ENCODE results near the gene SAC3D1. TPM values are rescaled to one million over a fixed set of nuclear protein-coding genes. Genes with fewer than 3 reads are reported as not detected.
"Not testable (repeated sequence)": the region's sequence is repeated elsewhere in the genome, so short reads cannot be mapped to it uniquely, and the experiment has no call there.

SAC3D1 gene
- total and polyA plus RNA-seq, 7 donors = 8.4 to 19.2 (median 10.8) TPM

GRCh38 chr11:65003282-65003681 lies 37.7 kb upstream of the SAC3D1 start:
- no peaks in the 10 kb centered on the region for H3K9me3 ChIP-seq
- intact Hi-C loops (cut with DNase I) = no loop called here
- no peak for DNase-seq
- H3K27ac ChIP-seq = no peak overlapping the region
- no peaks in the 10 kb centered on the region for H3K4me1 ChIP-seq
- TF ChIP-seq, protein P1, sequence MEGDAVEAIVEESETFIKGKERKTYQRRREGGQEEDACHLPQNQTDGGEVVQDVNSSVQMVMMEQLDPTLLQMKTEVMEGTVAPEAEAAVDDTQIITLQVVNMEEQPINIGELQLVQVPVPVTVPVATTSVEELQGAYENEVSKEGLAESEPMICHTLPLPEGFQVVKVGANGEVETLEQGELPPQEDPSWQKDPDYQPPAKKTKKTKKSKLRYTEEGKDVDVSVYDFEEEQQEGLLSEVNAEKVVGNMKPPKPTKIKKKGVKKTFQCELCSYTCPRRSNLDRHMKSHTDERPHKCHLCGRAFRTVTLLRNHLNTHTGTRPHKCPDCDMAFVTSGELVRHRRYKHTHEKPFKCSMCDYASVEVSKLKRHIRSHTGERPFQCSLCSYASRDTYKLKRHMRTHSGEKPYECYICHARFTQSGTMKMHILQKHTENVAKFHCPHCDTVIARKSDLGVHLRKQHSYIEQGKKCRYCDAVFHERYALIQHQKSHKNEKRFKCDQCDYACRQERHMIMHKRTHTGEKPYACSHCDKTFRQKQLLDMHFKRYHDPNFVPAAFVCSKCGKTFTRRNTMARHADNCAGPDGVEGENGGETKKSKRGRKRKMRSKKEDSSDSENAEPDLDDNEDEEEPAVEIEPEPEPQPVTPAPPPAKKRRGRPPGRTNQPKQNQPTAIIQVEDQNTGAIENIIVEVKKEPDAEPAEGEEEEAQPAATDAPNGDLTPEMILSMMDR (IDR thresholded peaks at IDR 0.05) = no peak
- 65 to 70% (median 69%) methylated on average over 7 of the region's 7 CpGs for WGBS, 3 donors
- no peaks in the 10 kb centered on the region for H3K36me3 ChIP-seq (ENCODE audit: insufficient read depth in 1 of 2, low read depth in 1 of 2)
- H3K4me3 ChIP-seq = no peak overlapping the region
- ATAC-seq = no peak
- H3K27me3 ChIP-seq (ENCODE audit: insufficient read depth in 3 of 3, low read length in 2 of 3) = no peaks in the 10 kb centered on the region

GRCh38 chr11:65003968-65004367 lies 37.0 kb upstream of the SAC3D1 start:
- intact Hi-C loops (cut with DNase I); ATAC-seq; H3K4me1 ChIP-seq; H3K27me3 ChIP-seq (ENCODE audit: insufficient read depth in 3 of 3, low read length in 2 of 3); H3K9me3 ChIP-seq; H3K4me3 ChIP-seq; H3K27ac ChIP-seq; DNase-seq; H3K36me3 ChIP-seq (ENCODE audit: insufficient read depth in 1 of 2, low read depth in 1 of 2): not testable (repeated sequence)
- WGBS, 3 donors = 53 to 63% (median 61%) methylated on average over 3 of the region's 3 CpGs

DNA sequence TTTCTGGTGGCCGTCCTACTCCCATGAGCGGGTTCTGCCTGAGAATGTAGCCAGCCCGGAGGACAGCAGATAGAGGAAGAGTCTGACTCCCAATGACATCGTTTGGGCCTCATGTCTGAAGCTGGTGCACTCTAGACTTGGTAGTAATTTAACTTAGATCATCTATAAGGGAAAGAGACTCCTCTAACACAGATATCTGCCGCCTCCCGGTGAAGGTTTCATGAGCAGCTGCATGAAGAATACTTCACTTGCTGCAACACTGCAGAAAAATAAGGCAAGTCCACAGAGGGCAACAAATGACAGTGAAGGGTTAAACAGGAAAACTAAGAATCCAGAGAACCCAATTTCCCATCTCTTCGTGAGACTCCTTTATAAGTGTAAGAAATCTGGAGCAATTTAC lies 33.0 kb upstream of the SAC3D1 start:
- DNase-seq (no peak), ATAC-seq (no peak)
- no peaks in the 10 kb centered on the region for H3K9me3 ChIP-seq
- intact Hi-C loops (cut with DNase I) = no loop called here
- no peaks in the 10 kb centered on the region for H3K36me3 ChIP-seq (ENCODE audit: insufficient read depth in 1 of 2, low read depth in 1 of 2)
- H3K27me3 ChIP-seq (ENCODE audit: insufficient read depth in 3 of 3, low read length in 2 of 3) = no peaks in the 10 kb centered on the region
- no peak overlapping the region for H3K27ac ChIP-seq
- WGBS, 3 donors = 67 to 70% (median 68%) methylated on average over 7 of the region's 7 CpGs
- no peak overlapping the region for H3K4me3 ChIP-seq
- TF ChIP-seq, protein P1 (IDR thresholded peaks at IDR 0.05) = no peak
- H3K4me1 ChIP-seq = peaks cover 2% of the 10 kb centered on the region

DNA sequence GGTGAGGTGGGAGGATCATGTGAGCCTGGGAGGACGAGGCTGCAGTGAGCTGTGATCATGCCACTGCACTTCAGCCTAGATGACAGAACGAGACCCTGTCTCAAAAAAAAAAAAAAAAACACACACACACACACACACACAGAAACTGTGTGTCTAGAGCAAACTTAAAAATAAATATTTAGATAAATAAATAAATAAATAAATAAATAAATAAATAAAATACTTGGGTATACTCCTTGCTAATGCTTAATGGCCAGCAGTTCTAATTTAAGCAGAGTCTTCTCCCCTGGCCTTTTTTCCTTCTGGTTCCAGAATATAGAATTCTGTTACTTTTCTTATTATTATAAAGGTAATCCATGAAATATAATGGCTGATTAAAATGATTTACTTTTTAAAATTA lies 32.1 kb upstream of the SAC3D1 start:
- 89 to 93% (median 89%) methylated on average over 2 of the region's 2 CpGs for WGBS, 3 donors
- TF ChIP-seq, protein P1 (IDR thresholded peaks at IDR 0.05) = no peak
- intact Hi-C loops (cut with DNase I) = no loop called here
- no peak overlapping the region for H3K4me3 ChIP-seq
- H3K36me3 ChIP-seq (ENCODE audit: insufficient read depth in 1 of 2, low read depth in 1 of 2) = no peaks in the 10 kb centered on the region
- H3K27ac ChIP-seq = no peak overlapping the region
- H3K27me3 ChIP-seq (ENCODE audit: insufficient read depth in 3 of 3, low read length in 2 of 3) = no peaks in the 10 kb centered on the region
- H3K9me3 ChIP-seq = no peaks in the 10 kb centered on the region
- ATAC-seq (no peak), DNase-seq (no peak)
- peaks cover 5% of the 10 kb centered on the region for H3K4me1 ChIP-seq

GRCh38 chr11:65013130-65013887 lies 27.7 kb upstream of the SAC3D1 start:
- H3K4me3 ChIP-seq = peak overlapping the region; percentile 81
- H3K36me3 ChIP-seq (ENCODE audit: insufficient read depth in 1 of 2, low read depth in 1 of 2) = peaks cover 0 to 8% of the 10 kb centered on the region in 2 donors
- H3K27ac ChIP-seq = peak overlapping the region; percentile 97
- H3K4me1 ChIP-seq = peaks cover 5% of the 10 kb centered on the region
- TF ChIP-seq, protein P1 (IDR thresholded peaks at IDR 0.05) = peak; percentile 69
- intact Hi-C loops (cut with DNase I) = loop anchor here (1.0 to 10.0 kb wide), 4 partner anchors 86 to 169 kb away; partner anchors contain the start of genes CDC42BPG (in 1 of the 2) and TM7SF2 (in 1 of the 2)
- peak; percentile 87 to 91 (median 88) for ATAC-seq
- H3K27me3 ChIP-seq (ENCODE audit: insufficient read depth in 3 of 3, low read length in 2 of 3) = no peaks in the 10 kb centered on the region
- no peaks in the 10 kb centered on the region for H3K9me3 ChIP-seq
- peak; percentile 94 for DNase-seq
- WGBS, 3 donors = 14 to 15% (median 15%) methylated on average over 21 to 22 of the region's 22 CpGs
